DMS53 (cell line): ENCODE results near the gene TRAPPC13.
"Not testable (repeated sequence)": the region's sequence is repeated elsewhere in the genome, so short reads cannot be mapped to it uniquely, and the experiment has no call there.

Experiments
- DNase-seq: peaks from one replicate; lab custom pipeline; 2025; lab: John Stamatoyannopoulos, UW

Gene TRAPPC13

GRCh38 chr5:65624571-65625555, at the start of gene TRAPPC13, which contains the start of gene SHLD3:
TSS of gene TRAPPC13 (plus strand) at chr5:65625027. CDS start at chr5:65625061, 34 bp downstream.
TSS of gene SHLD3 (plus strand) at chr5:65625027. CDS start at chr5:65629588, 4,561 bp downstream.
- peak; percentile 96 for DNase-seq

- DNase-seq = no peak
These were observed 47.7 kb upstream of the TRAPPC13 start for GRCh38 chr5:65577141-65577540.

- no peak for DNase-seq
These were observed 36.1 kb upstream of the TRAPPC13 start for GRCh38 chr5:65588694-65589093.

DNA sequence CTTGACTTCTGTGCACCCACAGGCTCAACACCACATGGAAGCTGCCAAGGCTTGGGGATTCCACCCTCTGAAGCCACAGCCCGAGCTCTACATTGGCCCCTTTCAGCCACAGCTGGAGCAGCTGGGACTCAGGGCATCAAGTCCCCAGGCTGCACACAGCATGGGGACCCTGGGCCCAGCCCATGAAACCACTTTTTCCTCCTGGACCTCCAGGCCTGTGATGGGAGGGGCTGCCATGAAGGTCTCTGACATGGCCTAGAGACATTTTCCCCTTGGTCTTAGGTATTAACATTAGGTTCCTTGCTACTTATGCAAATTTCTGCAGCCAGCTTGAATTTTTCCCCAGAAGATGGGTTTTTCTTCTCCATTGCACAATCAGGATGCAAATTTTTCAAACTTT, 23.1 kb upstream of the TRAPPC13 start:
- DNase-seq = not testable (repeated sequence)

- DNase-seq = peak; percentile 97
These were observed 13.3 kb upstream of the TRAPPC13 start for GRCh38 chr5:65611524-65611923.

GRCh38 chr5:65612298-65612907, 12.4 kb upstream of the TRAPPC13 start:
- peak; percentile 66 for DNase-seq

GRCh38 chr5:65620021-65620420, 4.8 kb upstream of the TRAPPC13 start:
- DNase-seq = no peak

DNA sequence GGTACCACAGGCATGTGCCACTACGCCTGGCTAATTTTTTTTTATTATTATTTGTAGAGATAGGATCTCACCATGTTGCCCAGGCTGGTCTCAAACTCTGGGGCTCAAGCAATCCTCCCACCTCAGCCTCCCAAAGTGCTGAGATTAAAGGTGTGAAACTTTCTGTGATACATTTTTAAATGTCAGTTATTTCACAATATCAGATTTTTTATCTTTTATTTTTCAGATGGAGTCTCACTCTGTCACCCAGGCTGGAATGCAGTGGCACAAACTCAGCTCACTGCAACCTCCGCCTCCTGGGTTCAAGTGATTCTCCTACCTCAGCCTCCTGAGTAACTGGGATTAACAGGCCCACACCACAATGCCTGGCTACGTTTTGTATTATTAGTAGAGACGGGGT, 2.9 kb upstream of the TRAPPC13 start:
- DNase-seq = not testable (repeated sequence)

- DNase-seq = peak; percentile 40
These were observed 1.3 kb upstream of the TRAPPC13 start for GRCh38 chr5:65623482-65623881.

- DNase-seq = peak; percentile 97
These were observed 729 bp upstream of the TRAPPC13 start, which contains the start of gene TRIM23 for GRCh38 chr5:65624025-65624570. TSS of gene TRIM23 (minus strand) at chr5:65624333. CDS start at chr5:65624274, 59 bp downstream.

DNA sequence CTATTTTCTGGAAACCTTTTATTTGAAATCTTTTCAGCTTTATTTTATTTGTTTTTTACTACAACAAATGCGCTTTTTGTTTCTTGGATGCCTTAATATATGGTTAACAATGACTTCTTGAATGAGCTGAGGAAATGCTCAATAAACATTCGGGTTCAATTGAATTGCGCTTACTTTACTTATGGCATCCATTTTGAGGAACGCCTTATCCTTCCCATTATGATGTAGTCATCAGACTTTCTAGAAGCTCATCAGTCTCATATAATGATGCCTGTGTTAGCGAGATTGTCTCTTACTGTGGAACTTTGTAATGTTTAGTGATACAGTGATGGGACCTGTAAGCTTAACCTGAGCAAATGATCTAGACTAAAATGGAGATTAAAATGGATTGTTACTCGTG, 916 bp downstream of the TRAPPC13 start:
- peak; percentile 9 for DNase-seq

GRCh38 chr5:65630981-65631380, 6.2 kb downstream of the TRAPPC13 start:
- peak; percentile 12 for DNase-seq

- DNase-seq = no peak
These were observed 15.4 kb downstream of the TRAPPC13 start for GRCh38 chr5:65640240-65640639.

- DNase-seq = no peak
These were observed 22.1 kb downstream of the TRAPPC13 start for GRCh38 chr5:65646938-65647337.

- DNase-seq = no peak
These were observed 23.1 kb downstream of the TRAPPC13 start for GRCh38 chr5:65647941-65648340.

DNA sequence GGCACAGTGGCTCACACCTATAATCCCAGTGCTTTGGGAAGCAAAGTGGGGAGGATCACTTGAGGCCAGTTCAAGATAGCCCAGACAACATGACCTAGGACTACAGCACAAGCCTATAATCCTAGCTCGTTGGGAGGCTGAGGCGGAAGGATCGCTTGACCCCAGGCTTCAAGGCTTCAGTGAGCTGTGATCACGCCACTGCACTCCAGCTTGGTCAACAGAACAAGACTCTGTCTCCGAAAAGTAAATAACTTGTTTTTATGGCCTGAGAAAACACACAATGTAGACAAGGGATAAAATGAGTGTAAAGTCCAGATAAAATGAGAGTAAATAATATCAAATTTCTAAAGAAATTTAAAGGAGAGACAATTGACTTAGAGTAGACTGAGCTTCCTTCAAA, 26.3 kb downstream of the TRAPPC13 start:
- DNase-seq = peak; percentile 80

- DNase-seq = no peak
These were observed 29.9 kb downstream of the TRAPPC13 start for GRCh38 chr5:65654713-65655112.

DNA sequence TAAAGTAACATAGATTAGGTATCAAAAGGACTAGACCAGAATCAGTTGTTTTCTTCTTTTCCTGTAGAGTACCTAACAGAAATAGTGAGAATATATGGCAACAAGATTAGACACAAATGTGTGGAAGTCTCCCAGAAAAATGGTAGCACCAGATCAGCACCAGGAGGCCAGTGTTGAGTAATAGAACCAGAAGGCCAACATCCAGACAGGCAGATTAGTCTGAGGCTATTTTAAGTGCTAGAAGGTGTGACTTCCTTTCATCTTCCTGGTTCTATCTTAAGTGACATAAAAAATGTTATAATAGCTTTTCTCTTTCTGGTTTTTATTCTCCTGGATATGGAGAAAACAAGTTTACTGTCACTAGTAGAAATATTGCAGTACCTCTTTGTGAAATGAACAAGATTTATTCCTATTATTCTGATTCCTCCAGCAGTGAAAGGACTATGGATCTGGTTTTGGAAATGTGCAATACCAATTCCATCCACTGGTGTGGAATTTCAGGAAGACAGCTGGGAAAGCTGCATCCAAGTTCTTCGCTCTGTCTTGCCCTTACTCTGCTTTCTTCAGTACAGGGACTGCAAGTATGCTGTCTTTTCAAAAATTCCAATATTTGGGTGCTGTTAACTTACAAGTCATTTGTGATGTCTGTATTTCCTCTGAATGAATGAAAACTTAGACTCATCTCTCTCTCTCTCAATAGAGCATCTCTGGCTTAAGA, 39.1 kb downstream of the TRAPPC13 start:
- peak; percentile 29 for DNase-seq

- no peak for DNase-seq
These were observed 43.9 kb downstream of the TRAPPC13 start for GRCh38 chr5:65668696-65669095.

- no peak for DNase-seq
These were observed 48.0 kb downstream of the TRAPPC13 start for GRCh38 chr5:65672796-65673195.

DNA sequence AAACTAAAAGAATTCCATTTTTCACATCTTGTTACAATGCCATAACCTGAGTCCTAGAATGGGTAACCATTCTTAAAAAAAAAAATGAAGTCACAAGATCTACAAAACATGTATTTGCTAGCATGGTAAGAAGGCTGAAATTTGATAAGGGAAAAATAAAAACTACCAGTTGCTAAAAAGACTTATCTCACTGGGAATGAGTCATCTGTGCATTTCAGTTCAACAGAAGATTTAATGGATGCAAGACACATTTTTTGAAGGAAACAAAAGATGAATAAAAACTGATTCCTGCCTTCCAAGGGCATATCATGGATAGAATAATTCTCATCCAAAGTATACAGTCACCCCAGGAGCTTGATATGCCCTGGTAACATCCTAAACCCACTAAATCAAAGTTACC, 49.9 kb downstream of the TRAPPC13 start:
- DNase-seq = no peak

- DNase-seq = not testable (repeated sequence)
These were observed 51.2 kb downstream of the TRAPPC13 start for GRCh38 chr5:65676056-65676455.
